HG03342 (cell line): ENCODE measurements around the gene FBXO21.
"Not testable (repeated sequence)": the region's sequence is repeated elsewhere in the genome, so short reads cannot be mapped to it uniquely, and the experiment has no call there.

Experiments used
- ATAC-seq: cut with Tn5 transposase; IDR thresholded peaks from one replicate; pipeline ENCODE4 v1.9.1; 2021; ENCODE audit warnings: mild to moderate bottlenecking, moderate library complexity; ENCODE audit not compliant: unreplicated experiment

The FBXO21 gene

DNA sequence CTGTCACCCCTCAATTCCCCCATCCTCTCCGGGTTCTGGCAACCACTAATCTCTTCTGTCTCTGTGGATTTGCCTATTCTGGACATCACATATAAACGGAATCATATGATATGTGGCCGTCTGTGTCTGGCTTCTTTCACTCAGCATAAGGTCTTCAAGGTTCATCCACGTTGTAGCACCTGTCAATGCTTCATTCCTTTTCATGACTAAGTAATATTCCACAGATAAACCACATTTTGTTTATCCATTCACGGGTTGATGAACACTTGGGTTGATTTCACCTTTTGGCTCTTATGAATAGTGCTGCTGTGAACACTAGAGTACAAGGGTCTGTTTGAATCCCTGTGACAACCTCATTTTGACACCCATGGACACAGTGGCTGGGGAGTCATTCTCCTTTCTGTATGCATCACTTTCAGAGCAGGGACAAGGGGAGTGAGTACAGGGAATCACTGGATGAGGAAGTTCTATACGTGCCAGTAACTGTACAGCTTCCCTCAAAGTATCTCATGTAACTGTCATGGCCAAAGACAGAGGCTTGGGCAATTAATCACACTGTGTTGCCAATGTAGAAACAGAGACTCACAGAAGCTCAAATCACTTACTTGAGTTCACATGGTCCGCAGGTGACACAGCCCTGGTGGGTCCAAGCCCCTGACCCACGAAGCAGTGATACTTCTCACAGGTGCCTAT, 80.2 kb downstream of the FBXO21 start:
- ATAC-seq = no peak

DNA sequence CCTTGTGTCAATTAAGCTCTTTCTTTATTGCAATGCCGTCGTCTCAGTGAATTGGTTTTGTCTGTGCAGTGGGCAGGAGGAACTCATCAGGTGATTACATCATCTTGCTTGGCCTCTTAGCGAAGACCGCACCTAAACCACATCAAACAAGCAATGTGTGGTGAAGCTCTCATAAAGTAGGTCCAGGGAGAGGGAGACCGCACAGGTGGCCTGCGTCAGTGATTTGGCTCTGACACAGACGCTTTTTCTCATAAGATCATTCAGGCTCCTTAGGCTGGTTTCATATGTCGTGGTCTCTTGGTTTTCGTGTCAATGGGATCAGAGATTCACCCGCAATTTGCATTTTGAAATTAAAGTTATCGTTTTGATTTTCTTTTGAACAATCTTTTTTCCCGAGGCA, 84.4 kb downstream of the FBXO21 start:
- no peak for ATAC-seq

DNA sequence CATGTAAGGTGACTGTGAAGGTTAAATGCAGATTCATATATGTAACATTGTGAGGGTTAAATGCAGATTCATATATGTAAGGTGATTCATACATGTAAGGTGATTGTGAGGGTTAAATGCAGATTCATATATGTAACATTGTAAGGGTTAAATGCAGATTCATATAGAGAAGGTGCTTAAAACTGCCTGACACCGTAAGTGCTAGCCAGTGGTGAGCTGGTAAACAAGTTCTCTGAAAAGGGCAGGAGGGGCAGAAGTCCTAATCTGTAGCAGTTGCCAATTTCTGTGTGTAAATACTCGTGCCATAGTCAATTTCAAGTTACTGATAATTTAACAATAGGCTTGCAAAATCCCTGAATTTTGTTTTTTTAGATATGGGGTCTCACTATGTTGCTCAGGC, 86.3 kb downstream of the FBXO21 start:
- ATAC-seq = not testable (repeated sequence)

DNA sequence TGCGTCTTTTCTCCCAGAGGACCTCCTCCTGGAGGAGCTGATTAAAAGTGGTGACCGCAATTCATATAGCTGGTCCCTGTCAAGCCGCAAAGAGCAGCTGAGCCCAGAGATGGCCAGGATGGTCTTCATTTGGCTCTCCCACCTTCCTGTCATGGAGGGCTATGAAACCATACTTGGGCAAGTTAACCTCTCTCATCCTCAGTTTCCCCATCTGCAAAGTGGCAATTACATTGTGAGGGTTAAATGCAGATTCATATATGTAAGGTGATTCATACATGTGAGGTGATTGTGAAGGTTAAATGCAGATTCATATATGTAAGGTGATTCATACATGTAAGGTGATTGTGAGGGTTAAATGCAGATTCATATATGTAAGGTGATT, 87.5 kb downstream of the FBXO21 start:
- ATAC-seq = no peak

DNA sequence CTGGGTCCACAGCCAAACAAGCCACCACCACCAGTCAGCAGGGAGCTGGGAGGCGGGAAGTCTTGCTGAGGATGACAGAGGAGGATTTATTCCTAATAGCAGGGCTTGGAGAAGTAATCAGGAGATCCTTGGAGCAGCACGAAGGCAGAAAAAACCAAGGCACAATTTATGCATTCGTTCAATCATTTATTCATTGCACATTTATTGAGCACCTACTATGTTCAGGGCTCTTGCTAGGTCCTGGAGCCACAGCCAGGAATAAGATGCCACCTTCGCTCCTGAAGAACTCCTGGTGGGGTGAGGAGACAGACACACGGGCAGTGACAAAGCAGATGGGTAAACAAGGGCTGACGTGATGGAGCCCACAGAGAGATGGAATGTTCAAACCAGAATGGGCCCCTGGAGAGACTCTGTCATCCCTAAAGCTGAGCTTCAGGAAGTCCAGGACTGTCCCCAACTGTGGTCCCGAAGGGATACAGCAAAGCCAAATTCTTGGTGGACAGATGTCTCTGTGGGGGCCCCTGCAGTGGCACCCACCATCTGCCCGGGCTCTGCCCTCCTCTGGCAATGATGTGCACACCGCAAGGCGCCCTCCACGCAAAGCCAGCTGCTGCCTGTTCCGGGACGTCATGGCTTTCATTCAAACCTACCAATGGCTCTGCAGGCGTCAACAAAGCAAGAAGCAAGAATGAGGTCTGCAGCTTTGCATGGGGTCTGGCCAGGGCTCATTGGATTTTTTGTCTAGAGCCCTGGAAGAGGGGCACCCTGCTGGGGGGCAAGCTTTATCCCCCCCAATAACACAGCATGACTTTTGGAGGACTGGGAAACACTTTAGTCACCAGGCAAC, 88.1 kb downstream of the FBXO21 start:
- ATAC-seq = no peak

DNA sequence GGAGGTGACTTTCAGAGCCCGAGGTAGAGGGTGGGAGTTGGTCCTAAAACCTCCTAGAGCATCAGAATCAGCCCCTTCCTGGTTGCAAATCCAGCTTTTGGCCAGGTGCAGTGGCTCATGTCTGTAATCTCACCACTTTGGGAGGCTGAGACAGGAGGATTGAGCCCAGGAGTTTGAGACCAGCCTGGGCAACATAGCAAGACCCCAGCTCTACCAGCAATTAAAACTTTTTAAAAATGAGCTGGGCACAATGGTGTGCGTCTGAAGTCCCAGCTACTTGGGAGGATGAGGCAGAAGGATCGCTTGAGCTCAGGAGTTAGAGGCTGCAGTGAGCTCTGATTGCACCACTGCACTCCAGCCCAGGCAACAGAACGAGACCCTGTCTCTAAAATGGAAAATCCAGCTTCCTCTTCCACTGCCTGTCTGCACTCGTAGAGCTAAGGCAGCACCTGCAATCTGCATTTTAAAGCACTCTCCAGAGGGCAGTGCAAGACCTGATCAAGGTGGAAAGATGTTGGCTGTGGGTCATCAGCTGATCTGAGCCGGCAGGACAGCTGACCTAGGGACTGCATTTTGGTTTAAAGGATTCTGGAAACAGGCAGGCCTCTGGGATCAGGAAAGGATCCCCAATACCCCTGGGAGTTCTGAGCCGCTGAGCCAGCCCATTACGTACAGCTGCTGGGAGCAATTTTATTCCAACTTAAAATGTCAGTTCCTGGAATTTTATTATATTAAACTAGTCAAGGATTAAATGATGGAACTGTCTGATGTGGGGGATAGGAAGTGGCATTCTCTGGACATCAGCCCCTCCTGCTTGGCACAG, 89.2 kb downstream of the FBXO21 start:
- no peak for ATAC-seq

DNA sequence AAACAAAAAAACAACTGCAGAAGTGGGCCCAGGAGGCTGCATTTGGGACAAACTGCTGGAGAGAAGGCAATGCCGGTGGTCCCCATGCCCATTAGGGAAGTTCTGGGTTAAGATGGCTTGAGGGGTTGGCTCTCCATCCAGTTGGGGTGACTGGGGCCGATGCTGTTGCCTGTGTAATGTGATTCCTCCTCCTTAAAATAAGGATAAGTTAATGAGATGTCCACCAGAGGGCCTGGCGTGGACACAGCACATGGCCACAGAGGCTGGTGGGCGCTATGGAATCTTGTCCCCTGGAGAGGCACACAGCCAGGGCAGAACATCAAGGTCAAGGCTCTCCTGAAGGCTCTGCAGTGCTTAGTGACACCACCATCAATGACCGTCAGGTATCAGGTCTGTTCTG, 90.0 kb downstream of the FBXO21 start:
- ATAC-seq = no peak

DNA sequence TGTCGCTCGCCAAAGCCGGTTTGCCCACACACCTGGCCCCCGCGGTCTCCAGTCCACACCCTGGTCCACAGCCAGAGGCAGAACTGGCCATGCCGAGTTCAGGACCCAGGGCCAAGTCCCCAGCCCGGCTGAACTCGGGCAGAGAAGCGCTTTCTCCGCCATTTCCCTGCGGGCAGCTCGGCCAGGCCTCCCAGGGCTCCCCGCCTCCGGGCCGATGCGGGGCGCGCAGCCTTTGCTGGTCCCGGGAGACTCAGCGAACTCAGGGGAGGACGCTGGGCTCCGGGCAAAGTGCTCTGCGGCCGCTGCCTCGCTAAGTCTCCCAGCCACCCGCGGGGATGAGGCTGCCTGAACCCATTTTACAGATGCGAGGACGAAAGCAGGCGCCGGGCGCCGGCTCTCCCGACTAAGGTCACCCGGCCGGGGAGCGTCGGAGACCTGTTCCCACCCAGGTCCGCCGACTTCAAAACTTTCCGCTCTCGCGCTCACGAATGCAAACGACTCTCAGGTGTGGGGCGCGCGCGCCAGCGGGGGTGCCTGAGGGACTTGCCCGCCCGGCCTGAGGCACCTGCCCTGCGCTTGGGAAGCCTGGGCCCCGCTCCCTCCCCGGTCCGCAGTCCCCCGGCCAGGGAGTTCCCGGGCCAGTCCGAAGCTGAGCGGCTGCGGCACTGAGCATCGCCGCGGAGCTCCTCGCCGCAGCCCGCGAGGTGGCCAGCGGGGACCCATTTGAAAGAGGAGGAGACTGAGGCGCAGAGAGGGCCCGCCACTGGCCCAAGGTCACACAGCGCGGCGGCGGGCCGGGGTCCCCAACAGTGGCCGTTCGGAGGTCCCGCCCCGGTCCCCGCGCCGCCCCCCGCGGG, 91.7 kb downstream of the FBXO21 start:
- ATAC-seq = peak; percentile 38

DNA sequence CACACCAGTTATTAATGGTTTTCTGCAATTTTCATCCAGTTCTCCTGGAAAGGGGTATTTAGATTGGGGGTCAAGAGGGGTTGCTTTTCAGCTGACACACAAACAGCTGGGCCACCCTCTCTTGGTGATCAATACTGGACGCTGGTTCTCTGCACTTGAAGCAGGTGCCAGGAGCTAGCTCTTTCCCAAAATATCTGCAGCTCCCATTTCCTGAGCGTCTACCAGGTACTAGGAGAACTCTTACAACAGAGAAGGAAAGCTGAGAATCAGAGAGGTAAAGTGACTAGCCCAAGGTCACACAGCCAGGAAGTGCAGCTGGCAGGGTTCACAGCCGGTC, 92.3 kb downstream of the FBXO21 start:
- ATAC-seq = no peak

DNA sequence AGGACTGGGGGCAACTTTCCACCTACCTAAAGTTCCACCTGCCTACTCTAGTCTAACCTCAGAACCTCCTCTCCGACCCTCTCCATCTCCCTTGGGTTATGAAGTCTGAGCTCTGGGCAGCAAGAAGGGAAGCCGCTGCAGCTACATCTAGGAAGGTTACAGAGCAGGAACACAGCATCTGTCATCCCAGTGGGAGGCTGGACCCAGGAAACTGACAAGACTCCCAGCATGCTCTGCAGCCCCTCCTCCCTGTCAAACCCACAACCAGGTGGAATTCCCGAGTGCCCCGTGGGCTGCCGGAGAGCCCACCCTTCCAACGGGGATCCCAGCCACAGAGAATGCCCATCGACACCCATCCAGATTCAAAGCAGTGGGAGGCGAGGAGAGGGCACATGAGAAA, 93.1 kb downstream of the FBXO21 start:
- ATAC-seq = no peak

DNA sequence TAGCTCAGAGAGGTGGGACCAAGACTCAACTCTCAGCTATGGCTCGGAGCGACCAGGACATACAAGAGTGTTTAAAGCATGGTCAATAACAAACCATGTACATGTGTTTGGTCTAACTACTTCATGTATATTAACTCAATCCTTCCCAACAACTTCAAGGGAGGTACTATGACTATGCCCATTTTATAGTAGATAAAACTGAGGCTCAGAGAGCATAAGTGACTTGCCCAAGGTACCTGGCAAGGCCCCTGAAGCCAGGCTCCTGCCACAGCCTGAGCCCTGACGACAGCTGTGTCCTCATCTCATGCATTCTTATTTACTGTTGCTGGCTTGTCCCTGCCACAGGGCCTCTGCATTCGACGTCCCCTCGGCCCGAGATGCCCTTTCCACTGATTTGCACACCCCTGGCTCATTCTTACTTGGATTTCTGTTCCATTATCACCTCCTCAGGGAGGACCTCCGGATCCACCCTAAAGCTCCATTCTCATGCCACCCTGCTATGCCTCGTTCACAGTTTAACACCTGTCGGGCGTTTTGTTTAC, 93.7 kb downstream of the FBXO21 start:
- no peak for ATAC-seq

DNA sequence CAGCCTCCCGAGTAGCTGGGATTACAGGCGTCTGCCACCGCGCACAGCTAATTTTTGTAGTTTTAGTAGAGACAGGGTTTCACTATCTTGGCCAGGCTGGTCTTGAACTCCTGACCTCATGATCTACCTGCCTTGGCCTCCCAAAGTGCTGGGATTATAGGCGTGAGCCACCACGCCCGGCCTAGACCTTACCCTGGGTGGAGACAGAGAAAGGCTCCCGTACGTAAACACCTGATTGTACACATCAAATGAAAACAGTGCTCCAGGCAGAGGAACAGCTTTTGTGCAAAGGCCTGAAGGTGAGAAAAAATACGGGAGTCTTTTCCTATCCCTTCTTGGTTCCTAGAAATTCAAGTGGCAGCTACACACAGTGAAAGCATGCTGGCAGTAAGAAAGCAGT, 95.1 kb downstream of the FBXO21 start:
- not testable (repeated sequence) for ATAC-seq

DNA sequence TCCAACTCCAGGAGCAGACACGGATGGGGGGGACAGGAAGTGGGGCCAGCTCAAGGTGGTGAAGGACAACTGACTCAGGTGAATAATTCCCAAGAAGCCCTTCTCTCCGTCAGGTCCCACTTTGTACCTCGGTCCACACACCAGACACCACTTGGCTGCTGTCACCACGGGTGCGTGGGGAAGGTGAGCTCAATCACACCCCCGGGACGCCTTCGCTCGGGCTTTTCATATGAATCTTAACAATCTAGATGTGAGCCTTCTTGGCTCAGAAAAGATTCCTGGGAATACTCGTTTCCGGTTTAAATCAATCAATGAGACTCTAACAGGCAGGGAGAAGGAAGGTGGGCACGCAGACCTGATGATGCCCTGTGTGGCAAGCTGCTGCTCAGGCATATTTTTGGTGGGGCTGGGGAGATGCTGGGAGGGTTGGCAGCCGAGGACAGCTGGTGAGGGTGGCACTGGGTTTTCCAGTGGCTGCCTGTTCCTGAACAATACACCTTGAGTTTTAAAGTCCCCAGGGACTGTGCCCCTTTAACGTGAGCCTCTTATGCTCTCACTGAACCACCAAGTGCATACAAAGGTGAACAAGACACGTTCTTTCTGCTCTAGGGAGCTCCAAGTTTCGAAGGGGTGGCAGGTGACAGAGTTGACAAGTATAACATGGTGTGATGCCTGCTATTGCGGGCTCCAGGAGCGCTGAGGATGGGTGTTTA, 96.2 kb downstream of the FBXO21 start:
- ATAC-seq = no peak

DNA sequence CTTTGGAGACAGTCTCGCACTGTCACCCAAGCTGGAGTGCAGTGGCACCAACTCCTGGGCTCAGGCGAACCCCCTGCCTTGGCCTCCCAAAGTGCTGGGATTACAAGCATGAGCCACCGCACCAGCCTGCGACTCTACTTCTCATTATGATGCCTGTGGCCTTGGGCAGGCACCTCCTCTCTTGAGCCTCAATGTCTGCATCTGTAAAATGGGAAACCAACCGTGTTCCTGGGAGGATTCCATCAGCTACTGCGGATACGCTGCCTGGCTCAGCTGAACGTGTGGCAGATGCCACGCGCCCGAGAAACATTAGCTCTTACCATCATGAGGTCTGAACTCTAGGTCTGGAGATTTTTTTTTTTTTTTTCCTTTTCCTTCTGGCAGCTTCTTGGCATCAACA, 96.8 kb downstream of the FBXO21 start:
- ATAC-seq = no peak

DNA sequence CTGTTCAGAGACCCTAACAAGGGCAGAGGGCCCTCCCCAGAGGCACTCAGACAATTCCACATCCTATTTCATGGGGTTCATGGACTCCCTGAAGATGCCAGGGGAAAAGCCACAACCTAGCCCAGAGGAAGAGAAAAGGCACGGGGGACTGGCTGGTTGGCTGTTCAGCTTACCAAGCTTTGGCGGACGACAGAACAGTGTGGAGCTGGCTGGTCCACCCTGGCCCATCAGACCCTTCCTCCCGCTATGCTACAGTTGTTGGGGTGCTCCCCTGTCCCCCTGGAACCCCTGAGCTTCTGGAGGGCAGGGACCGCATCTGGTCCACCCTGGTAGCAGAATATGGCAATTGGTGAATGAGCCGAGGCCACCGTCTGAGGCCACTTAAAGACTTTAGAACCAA, 97.4 kb downstream of the FBXO21 start:
- ATAC-seq = no peak

DNA sequence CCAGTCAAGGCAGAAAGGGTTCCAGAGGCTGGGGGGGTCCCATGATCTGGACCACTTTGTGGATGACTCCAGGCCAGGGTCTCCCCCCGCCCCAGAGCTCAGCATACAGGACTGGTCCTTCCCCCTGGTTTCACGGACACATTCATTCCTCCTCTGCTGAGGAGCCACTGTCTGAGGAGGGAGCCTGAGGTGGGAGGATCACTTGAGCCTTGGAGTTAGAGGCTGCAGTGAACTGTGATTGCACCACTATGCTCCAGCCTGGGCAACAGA, 97.8 kb downstream of the FBXO21 start:
- no peak for ATAC-seq
